ENCODE measurements around the gene GREB1.

DNA sequence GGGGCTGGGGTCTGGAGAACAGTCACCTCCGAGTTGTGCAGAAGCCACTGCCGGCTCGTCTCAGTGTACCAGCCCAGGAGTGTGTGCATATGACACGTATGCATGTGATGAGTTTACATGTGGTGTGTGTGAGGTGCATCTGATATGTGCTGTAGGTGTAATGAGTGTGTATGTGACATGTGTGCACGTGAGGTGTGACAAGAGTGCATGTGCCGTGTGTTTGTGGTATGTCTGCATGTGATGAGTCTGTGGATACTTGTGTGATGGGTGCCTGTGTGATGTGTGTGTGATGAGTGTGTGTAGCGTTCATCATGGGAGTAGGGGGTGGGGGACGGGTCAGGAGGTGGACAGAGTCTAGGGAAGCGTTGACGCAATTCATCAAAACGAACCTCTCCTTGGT, 123.3 kb downstream of the GREB1 start:
- TF ChIP-seq, protein P1, sequence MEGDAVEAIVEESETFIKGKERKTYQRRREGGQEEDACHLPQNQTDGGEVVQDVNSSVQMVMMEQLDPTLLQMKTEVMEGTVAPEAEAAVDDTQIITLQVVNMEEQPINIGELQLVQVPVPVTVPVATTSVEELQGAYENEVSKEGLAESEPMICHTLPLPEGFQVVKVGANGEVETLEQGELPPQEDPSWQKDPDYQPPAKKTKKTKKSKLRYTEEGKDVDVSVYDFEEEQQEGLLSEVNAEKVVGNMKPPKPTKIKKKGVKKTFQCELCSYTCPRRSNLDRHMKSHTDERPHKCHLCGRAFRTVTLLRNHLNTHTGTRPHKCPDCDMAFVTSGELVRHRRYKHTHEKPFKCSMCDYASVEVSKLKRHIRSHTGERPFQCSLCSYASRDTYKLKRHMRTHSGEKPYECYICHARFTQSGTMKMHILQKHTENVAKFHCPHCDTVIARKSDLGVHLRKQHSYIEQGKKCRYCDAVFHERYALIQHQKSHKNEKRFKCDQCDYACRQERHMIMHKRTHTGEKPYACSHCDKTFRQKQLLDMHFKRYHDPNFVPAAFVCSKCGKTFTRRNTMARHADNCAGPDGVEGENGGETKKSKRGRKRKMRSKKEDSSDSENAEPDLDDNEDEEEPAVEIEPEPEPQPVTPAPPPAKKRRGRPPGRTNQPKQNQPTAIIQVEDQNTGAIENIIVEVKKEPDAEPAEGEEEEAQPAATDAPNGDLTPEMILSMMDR (conservative IDR thresholded peaks at IDR 0.05 in 1 of 2, IDR thresholded peaks at IDR 0.05 in 1 of 2; ENCODE audit: extremely low read depth in 1 of 2, insufficient read depth in 1 of 2, low read depth in 1 of 2, low read length in 2 of 2): no peak
- no peak for TF ChIP-seq EZH2 (IDR thresholded peaks at IDR 0.05; ENCODE audit: borderline replicate concordance, low read length)
